Mesodermal cell (in vitro differentiated cells): ENCODE data around the gene PARM1. TPM values are rescaled to one million over a fixed set of nuclear protein-coding genes. Genes with fewer than 3 reads are reported as not detected.

Experiments used
- H3K27ac ChIP-seq: 2 replicates; pipeline ENCODE4 v1.7.0; 2013; ENCODE audit warnings: mild to moderate bottlenecking, low read depth, low read length, moderate library complexity; ENCODE audit not compliant: severe bottlenecking
- H3K36me3 ChIP-seq: 2 replicates; pipeline ENCODE4 v1.7.1; 2013; ENCODE audit warnings: mild to moderate bottlenecking, low read length, moderate library complexity; ENCODE audit not compliant: control insufficient read depth, insufficient read depth
- H3K4me1 ChIP-seq: one replicate; pipeline ENCODE4 v1.7.1; 2013; ENCODE audit warnings: mild to moderate bottlenecking, low read length; ENCODE audit not compliant: insufficient read depth, control insufficient read depth, poor library complexity, severe bottlenecking
- H3K4me3 ChIP-seq: 2 replicates; pipeline ENCODE4 v1.7.0; 2013; ENCODE audit warnings: low read length, control low read depth, mild to moderate bottlenecking; ENCODE audit not compliant: insufficient read depth, poor library complexity, severe bottlenecking; ENCODE audit errors: extremely low read depth
- H3K9me3 ChIP-seq: 2 replicates; pipeline ENCODE4 v1.7.1; 2013; ENCODE audit warnings: mild to moderate bottlenecking, low read length, moderate library complexity; ENCODE audit not compliant: control insufficient read depth
- WGBS, 2 experiments: methylation state at CpG; one replicate each; pipeline ENCODE4 v1.1.5; 2013; ENCODE audit warnings: missing lambda C conversion rate in 2 of 2; ENCODE audit not compliant: insufficient coverage in 2 of 2; 5-methylcytosine and 5-hydroxymethylcytosine counted together
- polyA plus RNA-seq, 2 experiments: library from polyadenylated mRNA; stranded (reverse); fragments of 50-300 nt; gene quantifications; one replicate each; pipeline ENCODE4 v1.2.3, GENCODE V29; 2013

Gene PARM1
- 7.6 TPM for polyA plus RNA-seq (2013, experiment 1 of 2)
- polyA plus RNA-seq (2013, experiment 2 of 2), result 10.5 TPM

- no peak within 1 kb of the TSS for H3K27ac ChIP-seq
- H3K9me3 ChIP-seq, result no peaks in the 10 kb centered on the region
- peak within 1 kb of the TSS; percentile 49 for H3K4me3 ChIP-seq
- 1% methylated on average over 53 of the region's 64 CpGs for WGBS, 2 experiments
- H3K36me3 ChIP-seq, result no peaks in the 10 kb centered on the region
- peaks cover 18% of the 10 kb centered on the region for H3K4me1 ChIP-seq
Measured at GRCh38 chr4:74932832-74933561, at the start of gene PARM1. Gene PARM1 (plus strand): TSS chr4:74933116. CDS start chr4:74933328, 212 bp downstream.

- Histone ChIP-seq H3K4me3 (no peak overlapping the region), H3K4me1 (no peaks in the 10 kb centered on the region), H3K36me3 (no peaks in the 10 kb centered on the region), H3K27ac (no peak overlapping the region), H3K9me3 (no peaks in the 10 kb centered on the region)
- 80 to 100% methylated on average over 1 to 2 of the region's 2 CpGs for WGBS, 2 experiments
Measured at GRCh38 chr4:74884266-74884665, 48.6 kb upstream of the PARM1 start.

GRCh38 chr4:74886484-74886883 lies 46.4 kb upstream of the PARM1 start:
- no peaks in the 10 kb centered on the region for H3K36me3 ChIP-seq
- 90 to 100% methylated on average over 3 to 4 of the region's 4 CpGs for WGBS, 2 experiments

GRCh38 chr4:74890341-74890740 lies 42.6 kb upstream of the PARM1 start:
- no peaks in the 10 kb centered on the region for H3K9me3 ChIP-seq
- H3K27ac ChIP-seq, result no peak overlapping the region
- 72 to 90% methylated on average over 2 of the region's 5 CpGs for WGBS, 2 experiments
- H3K4me1 ChIP-seq, result no peaks in the 10 kb centered on the region
- H3K36me3 ChIP-seq, result no peaks in the 10 kb centered on the region
- H3K4me3 ChIP-seq, result no peak overlapping the region

More at GRCh38 chr4:74886484-74886883, 46.4 kb upstream of the PARM1 start:
- H3K4me3 ChIP-seq, result no peak overlapping the region
- peak overlapping the region; percentile 72 for H3K27ac ChIP-seq
- no peaks in the 10 kb centered on the region for H3K9me3 ChIP-seq
- no peaks in the 10 kb centered on the region for H3K4me1 ChIP-seq

GRCh38 chr4:74891037-74891436 lies 41.9 kb upstream of the PARM1 start:
- H3K4me3 ChIP-seq, result no peak overlapping the region
- H3K4me1 ChIP-seq, result no peaks in the 10 kb centered on the region
- H3K9me3 ChIP-seq, result no peaks in the 10 kb centered on the region
- no peaks in the 10 kb centered on the region for H3K36me3 ChIP-seq
- H3K27ac ChIP-seq, result no peak overlapping the region
- 86 to 88% methylated on average over 1 of the region's 1 CpG for WGBS, 2 experiments

GRCh38 chr4:74893171-74893570 lies 39.7 kb upstream of the PARM1 start:
- H3K4me1 ChIP-seq, result no peaks in the 10 kb centered on the region
- WGBS, 2 experiments, result 90 to 100% methylated on average over 2 of the region's 4 CpGs
- no peaks in the 10 kb centered on the region for H3K9me3 ChIP-seq
- no peak overlapping the region for H3K4me3 ChIP-seq
- H3K27ac ChIP-seq, result no peak overlapping the region
- no peaks in the 10 kb centered on the region for H3K36me3 ChIP-seq

- Histone ChIP-seq H3K27ac (no peak overlapping the region), H3K4me1 (no peaks in the 10 kb centered on the region), H3K36me3 (no peaks in the 10 kb centered on the region), H3K4me3 (no peak overlapping the region), H3K9me3 (no peaks in the 10 kb centered on the region)
- 80 to 90% methylated on average over 1 to 2 of the region's 3 CpGs for WGBS, 2 experiments
Measured at GRCh38 chr4:74896595-74896994, 36.3 kb upstream of the PARM1 start.

- no peaks in the 10 kb centered on the region for H3K36me3 ChIP-seq
- no peaks in the 10 kb centered on the region for H3K9me3 ChIP-seq
- no peaks in the 10 kb centered on the region for H3K4me1 ChIP-seq
- no peak overlapping the region for H3K4me3 ChIP-seq
- 100% methylated on average over 1 of the region's 2 CpGs; no CpG with 5 or more reads in 1 of the 2 experiments for WGBS, 2 experiments
- no peak overlapping the region for H3K27ac ChIP-seq
Measured at GRCh38 chr4:74897386-74897785, 35.5 kb upstream of the PARM1 start.

GRCh38 chr4:74900862-74901261 lies 32.1 kb upstream of the PARM1 start:
- H3K36me3 ChIP-seq, result no peaks in the 10 kb centered on the region
- H3K27ac ChIP-seq, result no peak overlapping the region
- H3K9me3 ChIP-seq, result no peaks in the 10 kb centered on the region
- WGBS, 2 experiments, result 84 to 100% methylated on average over 1 to 2 of the region's 2 CpGs
- H3K4me3 ChIP-seq, result no peak overlapping the region
- H3K4me1 ChIP-seq, result no peaks in the 10 kb centered on the region

- Histone ChIP-seq H3K27ac (no peak overlapping the region), H3K4me3 (no peak overlapping the region), H3K9me3 (no peaks in the 10 kb centered on the region), H3K36me3 (no peaks in the 10 kb centered on the region), H3K4me1 (no peaks in the 10 kb centered on the region)
- 100% methylated on average over 1 to 2 of the region's 3 CpGs for WGBS, 2 experiments
Measured at GRCh38 chr4:74904509-74905065, 28.3 kb upstream of the PARM1 start.

GRCh38 chr4:74906771-74907170 lies 26.1 kb upstream of the PARM1 start:
- H3K27ac ChIP-seq, result no peak overlapping the region
- H3K4me1 ChIP-seq, result no peaks in the 10 kb centered on the region
- H3K4me3 ChIP-seq, result no peak overlapping the region
- WGBS, 2 experiments, result no CpG with 5 or more reads among the region's 2 CpGs
- H3K36me3 ChIP-seq, result no peaks in the 10 kb centered on the region
- no peaks in the 10 kb centered on the region for H3K9me3 ChIP-seq
